AG09319 (cell line): Measurements from ENCODE around the gene PBX2.

ENCODE experiments used
- DNase-seq: peaks from one replicate; pipeline ENCODE4 v3.0.0-alpha.2; 2010; ENCODE audit warnings: low read depth; ENCODE audit errors: extremely low read depth
- TF ChIP-seq, protein P1 (sequence below): IDR thresholded peaks from 2 replicates; pipeline ENCODE4 v1.5.1; 2011; ENCODE audit warnings: low read depth, mild to moderate bottlenecking, inconsistent platforms, low read length, moderate library complexity

PBX2 gene

DNA sequence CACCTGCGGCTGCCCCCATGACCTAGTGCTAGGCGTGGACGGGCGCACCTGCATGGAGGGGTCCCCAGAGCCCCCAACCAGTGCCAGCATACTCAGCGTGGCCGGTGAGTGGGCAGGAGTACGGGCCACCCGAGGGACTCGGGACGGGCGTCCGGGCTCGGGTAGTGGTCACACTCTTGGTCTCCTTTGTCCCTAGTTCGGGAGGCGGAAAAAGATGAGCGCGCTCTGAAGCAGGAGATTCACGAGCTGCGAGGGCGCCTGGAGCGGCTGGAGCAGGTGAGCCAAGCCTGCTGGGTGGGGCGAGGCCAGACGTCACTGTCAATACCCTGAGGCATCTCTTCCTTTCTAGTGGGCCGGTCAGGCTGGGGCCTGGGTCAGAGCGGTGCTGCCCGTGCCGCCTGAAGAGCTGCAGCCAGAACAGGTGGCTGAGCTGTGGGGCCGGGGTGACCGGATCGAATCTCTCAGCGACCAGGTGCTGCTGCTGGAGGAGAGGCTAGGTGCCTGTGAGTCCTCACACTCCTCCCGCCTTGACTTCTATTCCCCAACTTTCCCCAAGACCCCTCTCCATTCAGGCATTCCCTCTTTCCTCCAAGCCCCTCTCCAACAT, 22.7 kb downstream of the PBX2 start:
- TF ChIP-seq, protein P1, sequence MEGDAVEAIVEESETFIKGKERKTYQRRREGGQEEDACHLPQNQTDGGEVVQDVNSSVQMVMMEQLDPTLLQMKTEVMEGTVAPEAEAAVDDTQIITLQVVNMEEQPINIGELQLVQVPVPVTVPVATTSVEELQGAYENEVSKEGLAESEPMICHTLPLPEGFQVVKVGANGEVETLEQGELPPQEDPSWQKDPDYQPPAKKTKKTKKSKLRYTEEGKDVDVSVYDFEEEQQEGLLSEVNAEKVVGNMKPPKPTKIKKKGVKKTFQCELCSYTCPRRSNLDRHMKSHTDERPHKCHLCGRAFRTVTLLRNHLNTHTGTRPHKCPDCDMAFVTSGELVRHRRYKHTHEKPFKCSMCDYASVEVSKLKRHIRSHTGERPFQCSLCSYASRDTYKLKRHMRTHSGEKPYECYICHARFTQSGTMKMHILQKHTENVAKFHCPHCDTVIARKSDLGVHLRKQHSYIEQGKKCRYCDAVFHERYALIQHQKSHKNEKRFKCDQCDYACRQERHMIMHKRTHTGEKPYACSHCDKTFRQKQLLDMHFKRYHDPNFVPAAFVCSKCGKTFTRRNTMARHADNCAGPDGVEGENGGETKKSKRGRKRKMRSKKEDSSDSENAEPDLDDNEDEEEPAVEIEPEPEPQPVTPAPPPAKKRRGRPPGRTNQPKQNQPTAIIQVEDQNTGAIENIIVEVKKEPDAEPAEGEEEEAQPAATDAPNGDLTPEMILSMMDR, result no peak
- no peak for DNase-seq

DNA sequence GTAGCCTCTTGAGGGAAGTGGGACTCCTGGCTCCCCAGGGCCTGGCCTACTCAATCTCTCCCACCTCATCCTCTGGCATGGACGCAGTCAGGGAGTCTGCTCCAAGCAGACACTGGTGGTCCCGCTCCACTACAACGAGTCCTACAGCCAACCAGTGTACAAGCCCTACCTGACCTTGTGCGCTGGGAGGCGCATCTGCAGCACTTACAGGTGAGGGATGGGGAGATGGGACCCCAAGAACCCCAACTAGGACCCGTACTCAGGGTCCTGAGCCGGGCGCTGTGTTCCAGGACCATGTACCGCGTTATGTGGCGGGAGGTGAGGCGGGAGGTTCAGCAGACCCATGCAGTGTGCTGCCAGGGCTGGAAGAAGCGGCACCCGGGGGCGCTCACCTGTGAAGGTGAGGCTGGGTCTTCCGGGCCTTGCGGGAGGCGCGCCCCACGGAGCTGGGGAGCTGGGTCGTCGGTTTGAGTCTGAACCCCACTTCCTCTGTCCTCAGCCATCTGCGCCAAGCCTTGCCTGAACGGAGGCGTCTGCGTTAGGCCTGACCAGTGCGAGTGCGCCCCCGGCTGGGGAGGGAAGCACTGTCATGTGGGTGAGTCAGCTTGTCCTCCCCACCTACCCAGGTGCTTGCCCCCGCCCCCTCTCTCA, 23.5 kb downstream of the PBX2 start:
- no peak for DNase-seq
- TF ChIP-seq, protein P1, result no peak; the same call in 1 of the 2 replicates

DNA sequence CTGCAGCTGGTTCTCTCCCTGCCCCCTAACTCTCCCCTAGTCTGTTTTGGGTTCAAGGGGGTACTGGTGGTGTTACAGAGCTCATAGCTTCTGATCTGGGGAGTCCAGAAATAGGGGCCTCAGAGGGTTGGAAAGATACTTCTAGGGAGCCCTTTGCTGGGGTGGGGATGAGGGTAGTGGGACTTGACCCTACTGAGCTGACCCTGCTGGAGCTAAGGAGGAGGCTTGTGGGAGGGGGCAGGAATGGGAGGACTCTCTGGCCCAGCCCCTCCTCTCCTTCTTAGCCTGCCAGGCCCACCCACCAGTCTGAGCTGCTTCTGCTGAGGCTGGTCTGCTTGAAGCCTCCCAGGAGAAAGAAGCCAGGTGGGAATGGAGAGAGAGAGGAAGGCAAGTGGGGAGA, 25.7 kb downstream of the PBX2 start, which contains the start of gene EGFL8:
Gene EGFL8 (plus strand): TSS at position 301 of the 400 bp plus-strand sequence. CDS start 1,571 bp downstream, outside the sequence.
- TF ChIP-seq, protein P1, result no peak
- DNase-seq, result no peak

DNA sequence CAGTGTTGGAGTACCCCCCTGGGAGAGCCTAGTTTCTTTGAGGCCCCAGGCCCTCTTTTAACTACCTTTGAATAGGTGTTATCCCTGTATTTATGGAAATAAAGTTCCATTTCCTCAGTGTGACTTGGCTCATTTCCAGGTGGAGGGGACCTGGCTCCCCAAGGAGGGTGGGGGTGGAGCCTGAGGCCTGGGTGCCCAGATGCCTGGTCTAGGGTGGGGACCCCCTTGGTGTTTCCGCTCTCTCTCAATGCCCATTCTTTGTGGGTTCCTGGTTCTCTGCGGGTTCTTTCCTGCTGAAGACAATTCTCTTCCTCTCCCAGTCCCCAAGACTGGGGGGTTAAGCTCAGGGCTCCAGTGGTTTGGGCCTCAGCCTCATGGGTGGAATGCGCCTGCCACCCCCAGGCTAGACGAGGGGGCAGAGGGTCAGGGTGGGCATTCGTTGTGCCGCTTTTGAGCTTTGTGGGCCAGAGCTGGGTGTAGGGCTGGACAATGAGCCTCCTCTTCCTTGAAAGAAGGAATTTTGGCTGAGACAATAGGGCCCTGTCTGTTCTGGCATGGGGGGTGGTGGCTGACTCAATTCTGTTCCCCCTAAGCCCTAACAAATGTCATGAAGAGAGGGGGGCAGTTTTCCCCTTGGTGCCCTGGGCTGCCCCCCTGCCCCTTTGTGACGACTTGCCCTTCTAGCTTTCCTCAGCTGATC, 26.3 kb downstream of the PBX2 start:
- TF ChIP-seq, protein P1, result no peak
- DNase-seq, result no peak

DNA sequence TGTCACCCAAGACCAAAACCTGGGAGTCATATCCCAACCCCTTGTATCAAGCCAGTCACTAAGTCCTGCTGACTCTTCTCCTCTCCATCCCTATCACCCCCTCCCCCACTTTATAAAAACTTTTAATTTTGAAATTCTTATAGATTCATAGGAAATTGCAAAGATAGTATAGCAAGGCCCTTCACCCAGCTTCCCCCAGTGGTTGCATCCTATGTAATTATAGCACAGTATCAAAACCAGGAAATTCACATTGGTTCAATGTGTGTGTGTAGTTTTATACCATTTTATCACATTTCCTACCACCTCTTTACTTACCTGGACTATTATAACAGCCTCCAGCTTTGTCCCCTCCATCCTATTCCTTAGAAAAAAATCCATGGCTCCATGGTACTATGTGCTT, 31.9 kb downstream of the PBX2 start:
- DNase-seq, result no peak
- TF ChIP-seq, protein P1, result no peak

DNA sequence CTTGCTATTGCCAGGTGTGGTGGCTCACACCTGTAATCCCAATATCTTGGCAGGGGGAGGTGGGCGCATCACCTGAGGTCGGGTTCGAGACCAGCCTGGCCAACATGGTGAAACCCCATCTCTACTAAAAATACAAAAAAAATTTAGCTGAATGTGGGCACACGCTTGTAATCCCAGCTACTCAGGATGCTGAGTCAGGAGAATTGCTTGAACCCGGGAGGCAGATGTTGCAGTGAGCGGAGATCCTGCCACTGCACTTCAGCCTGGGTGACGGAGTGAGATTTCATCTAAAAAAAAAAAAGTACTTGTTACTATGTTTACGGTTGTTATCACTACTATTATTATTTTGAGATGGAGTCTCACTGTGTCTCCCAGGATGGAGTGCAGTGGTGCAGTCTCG, 33.1 kb downstream of the PBX2 start:
- TF ChIP-seq, protein P1, result no peak
- no peak for DNase-seq

DNA sequence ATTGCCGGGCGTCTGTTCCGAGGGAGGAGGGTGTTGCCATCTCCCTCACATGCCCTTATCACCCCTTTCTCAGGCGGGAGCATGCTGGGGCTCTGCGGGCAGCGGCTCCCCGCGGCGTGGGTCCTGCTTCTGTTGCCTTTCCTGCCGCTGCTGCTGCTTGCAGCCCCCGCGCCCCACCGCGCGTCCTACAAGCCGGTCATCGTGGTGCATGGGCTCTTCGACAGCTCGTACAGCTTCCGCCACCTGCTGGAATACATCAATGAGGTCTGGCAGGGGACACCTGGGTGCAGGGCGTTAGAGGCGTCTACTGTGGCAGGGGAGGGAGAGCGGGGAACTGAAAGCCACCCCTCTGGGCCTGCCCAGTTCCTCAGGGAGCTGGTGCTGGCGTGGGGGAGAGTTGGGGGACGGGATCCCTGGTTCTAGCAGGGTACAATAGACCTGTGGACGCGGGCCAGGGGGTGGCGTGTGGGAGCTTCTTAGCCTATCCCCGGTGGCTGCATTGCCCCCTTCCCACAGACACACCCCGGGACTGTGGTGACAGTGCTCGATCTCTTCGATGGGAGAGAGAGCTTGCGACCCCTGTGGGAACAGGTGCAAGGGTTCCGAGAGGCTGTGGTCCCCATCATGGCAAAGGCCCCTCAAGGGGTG, 35.4 kb downstream of the PBX2 start:
- TF ChIP-seq, protein P1, result peak; percentile 61
- DNase-seq, result no peak
